GM12891 (cell line): ENCODE results near the gene EPB41L2.

Experiments used
- POLR2A ChIP-seq: IDR thresholded peaks from 2 replicates; pipeline ENCODE4 v1.6.1; 2011; ENCODE audit warnings: low read depth, low read length, control low read depth
- POLR2AphosphoS5 ChIP-seq: IDR thresholded peaks from 2 replicates; pipeline ENCODE4 v1.6.1; 2011; ENCODE audit warnings: low read depth, low read length, control low read depth
- POU2F2 ChIP-seq: IDR thresholded peaks from 2 replicates; pipeline ENCODE4 v1.6.1; 2011; ENCODE audit warnings: low read depth, mild to moderate bottlenecking, control low read depth, low read length, moderate library complexity
- SPI1 ChIP-seq: IDR thresholded peaks from 2 replicates; pipeline ENCODE4 v1.6.1; 2011; ENCODE audit warnings: low read depth, low read length, control low read depth
- TAF1 ChIP-seq: IDR thresholded peaks from 2 replicates; pipeline ENCODE4 v1.6.1; 2011; ENCODE audit warnings: low read depth, low read length, control low read depth

- TF ChIP-seq TAF1 (no peak), POLR2A (no peak), POLR2AphosphoS5 (no peak), POU2F2 (no peak), SPI1 (no peak)
Observed at GRCh38 chr6:130794738-130795137, 268.3 kb downstream of the EPB41L2 start.
